Thoracic aorta (tissue), 2 donors: Measurements from ENCODE around the gene STK25. TPM values are rescaled to one million over a fixed set of nuclear protein-coding genes. Genes with fewer than 3 reads are reported as not detected.
A peak's percentile ranks its signal among the peaks of the same experiment; 100 is the strongest.

Experiments used
- ATAC-seq: fragments of 150-250 bp; one replicate; pipeline ENCODE4 v1.8.0; 2017; ENCODE audit warnings: low read depth; ENCODE audit not compliant: insufficient number of reproducible peaks, low FRiP score
- DNase-seq: peaks from one replicate; pipeline ENCODE4 v3.0.0-alpha.2; 2020; ENCODE audit warnings: low spot score
- H3K27ac ChIP-seq, 2 donors: fragments of 200-600 bp; sonication (generic); 1 replicate in 1 of 2; 2 replicates in 1 of 2; pipeline ENCODE4 v1.5.1; 2016; ENCODE audit warnings: mild to moderate bottlenecking in 2 of 2, moderate library complexity in 2 of 2
- H3K27me3 ChIP-seq: fragments of 200-600 bp; sonication (generic); replicated peaks from 2 replicates; pipeline ENCODE4 v1.6.0; 2016; ENCODE audit warnings: mild to moderate bottlenecking; ENCODE audit not compliant: insufficient read depth
- H3K36me3 ChIP-seq: fragments of 200-600 bp; sonication (generic); one replicate; pipeline ENCODE4 v1.5.1; 2016
- H3K4me1 ChIP-seq, 2 donors: fragments of 200-600 bp; sonication (generic); 1 replicate in 1 of 2; 2 replicates in 1 of 2; pipeline versions ENCODE4 v1.5.1 to v1.6.0; 2016; ENCODE audit warnings: low read depth in 2 of 2, mild to moderate bottlenecking in 1 of 2; ENCODE audit not compliant: control insufficient read depth in 1 of 2
- H3K4me3 ChIP-seq: fragments of 200-600 bp; sonication (generic); 2 replicates; pipeline ENCODE4 v1.5.1; 2016; ENCODE audit warnings: mild to moderate bottlenecking
- H3K9me3 ChIP-seq: fragments of 200-600 bp; sonication (generic); 2 replicates; pipeline ENCODE4 v1.5.1; 2016
- CTCF ChIP-seq: fragments of 200-600 bp; sonication (generic); IDR thresholded peaks from one replicate; pipeline ENCODE4 v1.5.1; 2019; ENCODE audit warnings: antibody characterized with exemption
- total RNA-seq, 2 donors: library from RNA; depleted of rRNA; stranded (reverse); fragments of >200 nt; gene quantifications; one replicate each; pipeline versions ENCODE4 v1.1.0 to v1.2.3, GENCODE V29; 2016

STK25 gene
- 100 to 1,000 TPM; 180 to 279 TPM for total RNA-seq

- H3K4me3 ChIP-seq: peak within 1 kb of the TSS; percentile 85
- DNase-seq (peak; percentile 84), ATAC-seq (peak; percentile 79)
- TF ChIP-seq CTCF: no peak
- peak within 1 kb of the TSS; percentile 56 to 78 for H3K27ac ChIP-seq
- no peaks in the 10 kb centered on the region for H3K27me3 ChIP-seq
- no peaks in the 10 kb centered on the region for H3K9me3 ChIP-seq
- H3K36me3 ChIP-seq: no peaks in the 10 kb centered on the region
- peaks cover 20 to 46% of the 10 kb centered on the region in 2 donors for H3K4me1 ChIP-seq
These were observed at the start of gene STK25 for GRCh38 chr2:241508240-241509154. STK25 (minus strand) TSS chr2:241508584; CDS start chr2:241508035, 549 bp downstream.

GRCh38 chr2:241556746-241557145, 48.4 kb upstream of the STK25 start:
- ATAC-seq: no peak
- Histone ChIP-seq H3K4me1 (peaks cover 17 to 29% of the 10 kb centered on the region in 2 donors), H3K9me3 (peaks cover 17% of the 10 kb centered on the region), H3K27me3 (no peaks in the 10 kb centered on the region), H3K4me3 (no peak overlapping the region), H3K27ac (no peak overlapping the region), H3K36me3 (no peaks in the 10 kb centered on the region)
- no peak for DNase-seq
- no peak for TF ChIP-seq CTCF

DNA sequence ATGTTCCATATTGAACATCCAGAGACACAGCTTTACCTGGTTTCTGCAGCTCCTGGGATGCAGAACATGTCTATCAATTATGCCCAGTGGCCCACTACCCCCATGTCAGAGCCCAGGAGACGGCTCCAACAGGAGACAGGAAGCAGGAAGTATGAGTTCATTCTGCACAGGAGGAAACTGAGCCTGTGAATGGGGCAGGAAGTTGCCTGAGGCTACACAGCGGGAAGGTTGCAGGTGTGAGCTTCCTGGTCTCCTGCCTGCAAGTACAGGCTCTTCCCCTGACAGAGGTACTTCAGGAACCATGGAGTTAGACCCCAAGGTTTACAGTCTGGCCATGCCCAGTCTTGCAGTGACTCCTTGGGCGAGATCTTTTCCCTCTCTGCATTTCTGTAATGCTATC, 47.3 kb upstream of the STK25 start:
- TF ChIP-seq CTCF: no peak
- ATAC-seq (no peak), DNase-seq (no peak)
- Histone ChIP-seq H3K36me3 (no peaks in the 10 kb centered on the region), H3K27ac (no peak overlapping the region), H3K27me3 (no peaks in the 10 kb centered on the region), H3K4me3 (no peak overlapping the region), H3K4me1 (peaks cover 14 to 20% of the 10 kb centered on the region in 2 donors), H3K9me3 (peaks cover 17% of the 10 kb centered on the region)

GRCh38 chr2:241554610-241555322, 46.4 kb upstream of the STK25 start:
- no peak overlapping the region for H3K4me3 ChIP-seq
- no peaks in the 10 kb centered on the region for H3K27me3 ChIP-seq
- H3K9me3 ChIP-seq: peaks cover 17% of the 10 kb centered on the region
- no peak for DNase-seq
- ATAC-seq: no peak
- no peak overlapping the region for H3K27ac ChIP-seq
- H3K4me1 ChIP-seq: peaks cover 7 to 11% of the 10 kb centered on the region in 2 donors
- TF ChIP-seq CTCF: no peak
- H3K36me3 ChIP-seq: no peaks in the 10 kb centered on the region

DNA sequence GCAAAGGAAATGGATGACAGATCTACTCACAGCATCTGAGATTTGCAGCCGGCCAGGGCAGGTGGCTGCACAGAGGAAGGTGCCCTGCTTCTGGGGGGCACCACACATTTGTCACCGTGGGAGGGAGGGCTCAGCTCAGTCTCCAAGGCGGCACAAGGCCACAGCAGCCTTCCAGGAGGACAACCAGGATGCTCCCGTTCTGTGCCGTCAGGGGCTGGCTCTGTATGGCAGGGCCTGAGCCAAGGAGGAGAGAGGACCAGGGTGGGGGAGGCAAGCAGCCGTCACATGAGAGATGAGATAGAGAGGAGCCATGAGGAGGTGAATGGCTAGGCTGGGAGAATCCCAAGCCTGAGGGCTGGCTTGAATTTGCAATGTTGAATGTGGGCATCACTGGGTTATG, 45.6 kb upstream of the STK25 start:
- no peak for DNase-seq
- peaks cover 0 to 5% of the 10 kb centered on the region in 2 donors for H3K4me1 ChIP-seq
- peaks cover 17% of the 10 kb centered on the region for H3K9me3 ChIP-seq
- no peak overlapping the region for H3K27ac ChIP-seq
- no peak for TF ChIP-seq CTCF
- H3K4me3 ChIP-seq: no peak overlapping the region
- H3K27me3 ChIP-seq: no peaks in the 10 kb centered on the region
- ATAC-seq: no peak
- no peaks in the 10 kb centered on the region for H3K36me3 ChIP-seq
